ENCODE data around the gene SLCO1A2.
"Not testable (repeated sequence)": the region's sequence is repeated elsewhere in the genome, so short reads cannot be mapped to it uniquely, and the experiment has no call there.

SLCO1A2 gene, protein sequence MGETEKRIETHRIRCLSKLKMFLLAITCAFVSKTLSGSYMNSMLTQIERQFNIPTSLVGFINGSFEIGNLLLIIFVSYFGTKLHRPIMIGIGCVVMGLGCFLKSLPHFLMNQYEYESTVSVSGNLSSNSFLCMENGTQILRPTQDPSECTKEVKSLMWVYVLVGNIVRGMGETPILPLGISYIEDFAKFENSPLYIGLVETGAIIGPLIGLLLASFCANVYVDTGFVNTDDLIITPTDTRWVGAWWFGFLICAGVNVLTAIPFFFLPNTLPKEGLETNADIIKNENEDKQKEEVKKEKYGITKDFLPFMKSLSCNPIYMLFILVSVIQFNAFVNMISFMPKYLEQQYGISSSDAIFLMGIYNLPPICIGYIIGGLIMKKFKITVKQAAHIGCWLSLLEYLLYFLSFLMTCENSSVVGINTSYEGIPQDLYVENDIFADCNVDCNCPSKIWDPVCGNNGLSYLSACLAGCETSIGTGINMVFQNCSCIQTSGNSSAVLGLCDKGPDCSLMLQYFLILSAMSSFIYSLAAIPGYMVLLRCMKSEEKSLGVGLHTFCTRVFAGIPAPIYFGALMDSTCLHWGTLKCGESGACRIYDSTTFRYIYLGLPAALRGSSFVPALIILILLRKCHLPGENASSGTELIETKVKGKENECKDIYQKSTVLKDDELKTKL

GRCh38 chr12:21334771-21335325, at the start of gene SLCO1A2:
Gene SLCO1A2 (minus strand): TSS chr12:21334917. CDS start chr12:21334647, 270 bp downstream.
- H3K36me3 ChIP-seq (ENCODE audit: insufficient read depth) = no peaks in the 10 kb centered on the region
- TF ChIP-seq CTCF (conservative IDR thresholded peaks at IDR 0.05; ENCODE audit: low read depth, low read length) = no peak
- H3K4me2 ChIP-seq = no peak within 1 kb of the TSS
- no peak within 1 kb of the TSS for H3K27ac ChIP-seq
- no peaks in the 10 kb centered on the region for H4K20me1 ChIP-seq (ENCODE audit: insufficient read depth)
- H3K9ac ChIP-seq = no peak within 1 kb of the TSS
- H3K79me2 ChIP-seq (ENCODE audit: insufficient read depth, low read depth) = no peaks in the 10 kb centered on the region
- H3K4me1 ChIP-seq (ENCODE audit: low read depth, poor library complexity, severe bottlenecking) = no peaks in the 10 kb centered on the region
- no peaks in the 10 kb centered on the region for H3K27me3 ChIP-seq (ENCODE audit: insufficient read depth, low read depth)
- H3K4me3 ChIP-seq (IDR thresholded peaks at IDR 0.05; ENCODE audit: insufficient read depth, low read depth, low read length) = no peak within 1 kb of the TSS
- H2AFZ ChIP-seq (ENCODE audit: low read depth) = no peak within 1 kb of the TSS

DNA sequence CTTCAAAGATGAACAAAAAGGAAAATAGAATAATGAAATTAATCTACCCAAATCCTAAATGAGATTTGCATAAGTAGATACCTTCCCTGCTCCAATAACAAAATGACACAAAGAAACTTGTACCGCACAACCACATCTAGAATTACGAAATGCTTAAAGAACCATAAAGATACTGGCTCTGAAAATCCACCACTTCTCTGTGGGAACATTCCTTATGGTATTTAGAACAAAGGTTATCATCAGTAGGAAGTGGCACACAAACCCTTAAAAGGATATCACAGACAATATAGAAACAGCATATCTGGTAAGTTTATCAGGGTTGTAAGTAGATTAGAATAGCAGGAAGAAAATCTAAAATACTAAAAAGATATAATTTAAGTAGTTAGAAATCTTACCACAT, 49.5 kb upstream of the SLCO1A2 start:
- no peak overlapping the region for H3K9ac ChIP-seq
- no peaks in the 10 kb centered on the region for H3K79me2 ChIP-seq (ENCODE audit: insufficient read depth, low read depth)
- TF ChIP-seq CTCF (conservative IDR thresholded peaks at IDR 0.05; ENCODE audit: low read depth, low read length) = no peak
- no peak overlapping the region for H3K4me2 ChIP-seq
- no peaks in the 10 kb centered on the region for H3K27me3 ChIP-seq (ENCODE audit: insufficient read depth, low read depth)
- no peaks in the 10 kb centered on the region for H3K36me3 ChIP-seq (ENCODE audit: insufficient read depth)
- no peak overlapping the region for H3K27ac ChIP-seq
- H4K20me1 ChIP-seq (ENCODE audit: insufficient read depth) = no peaks in the 10 kb centered on the region
- no peaks in the 10 kb centered on the region for H3K4me1 ChIP-seq (ENCODE audit: low read depth, poor library complexity, severe bottlenecking)
- no peak overlapping the region for H2AFZ ChIP-seq (ENCODE audit: low read depth)
- no peak overlapping the region for H3K4me3 ChIP-seq (IDR thresholded peaks at IDR 0.05; ENCODE audit: insufficient read depth, low read depth, low read length)

GRCh38 chr12:21381320-21381719, 46.6 kb upstream of the SLCO1A2 start:
- H3K4me1 ChIP-seq (ENCODE audit: low read depth, poor library complexity, severe bottlenecking); H3K4me2 ChIP-seq; H3K27ac ChIP-seq; H3K79me2 ChIP-seq (ENCODE audit: insufficient read depth, low read depth); H3K4me3 ChIP-seq (IDR thresholded peaks at IDR 0.05; ENCODE audit: insufficient read depth, low read depth, low read length); H3K9ac ChIP-seq; H3K27me3 ChIP-seq (ENCODE audit: insufficient read depth, low read depth); H3K36me3 ChIP-seq (ENCODE audit: insufficient read depth); H2AFZ ChIP-seq (ENCODE audit: low read depth); H4K20me1 ChIP-seq (ENCODE audit: insufficient read depth): not testable (repeated sequence)

DNA sequence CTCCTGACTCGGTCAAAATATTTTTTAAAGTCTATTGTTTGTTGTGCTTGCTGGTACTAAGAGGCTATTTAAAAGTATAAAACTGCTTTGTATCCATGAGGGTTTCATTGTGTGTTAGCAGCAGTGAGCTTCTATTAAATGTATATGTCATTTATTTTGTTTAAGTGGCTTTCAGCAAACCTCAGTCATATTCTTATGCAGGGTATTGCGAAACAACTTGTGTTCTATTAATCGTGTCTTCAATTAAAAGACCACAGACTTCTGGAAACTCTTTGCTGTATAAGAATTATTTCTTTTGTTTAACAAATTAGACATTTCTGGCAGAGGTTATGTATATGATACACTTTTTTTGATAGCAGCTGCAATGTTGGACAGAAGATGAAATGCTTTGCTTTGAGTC, 44.5 kb upstream of the SLCO1A2 start:
- Histone ChIP-seq H2AFZ (ENCODE audit: low read depth) (no peak overlapping the region), H3K27ac (no peak overlapping the region), H3K4me2 (no peak overlapping the region), H4K20me1 (ENCODE audit: insufficient read depth) (no peaks in the 10 kb centered on the region), H3K27me3 (ENCODE audit: insufficient read depth, low read depth) (no peaks in the 10 kb centered on the region), H3K4me3 (IDR thresholded peaks at IDR 0.05; ENCODE audit: insufficient read depth, low read depth, low read length) (no peak overlapping the region), H3K79me2 (ENCODE audit: insufficient read depth, low read depth) (no peaks in the 10 kb centered on the region), H3K9ac (no peak overlapping the region), H3K4me1 (ENCODE audit: low read depth, poor library complexity, severe bottlenecking) (no peaks in the 10 kb centered on the region), H3K36me3 (ENCODE audit: insufficient read depth) (no peaks in the 10 kb centered on the region)
- no peak for TF ChIP-seq CTCF (conservative IDR thresholded peaks at IDR 0.05; ENCODE audit: low read depth, low read length)

Measured in KMS-11 (cell line).